HG03521 (cell line): Measurements from ENCODE around the gene KIAA1191.

Experiments
- ATAC-seq: cut with Tn5 transposase; IDR thresholded peaks from one replicate; pipeline ENCODE4 v1.9.1; 2021; ENCODE audit warnings: mild to moderate bottlenecking, moderate library complexity; ENCODE audit not compliant: unreplicated experiment

Gene KIAA1191

GRCh38 chr5:176389135-176390123, 27.9 kb upstream of the KIAA1191 start:
- ATAC-seq, result peak; percentile 23

- peak; percentile 85 for ATAC-seq
Measured at GRCh38 chr5:176388444-176389134, 27.0 kb upstream of the KIAA1191 start, which contains the start of the genes HIGD2A and NOP16. TSS of gene HIGD2A (plus strand) at chr5:176388751. CDS start at chr5:176388820, 69 bp downstream. TSS of gene NOP16 (minus strand) at chr5:176388598. CDS start at chr5:176388539, 59 bp downstream.

GRCh38 chr5:176388003-176388443, 26.5 kb upstream of the KIAA1191 start:
- no peak for ATAC-seq

- no peak for ATAC-seq
Measured at GRCh38 chr5:176387384-176387925, 25.9 kb upstream of the KIAA1191 start.

GRCh38 chr5:176386491-176386890, 24.9 kb upstream of the KIAA1191 start:
- no peak for ATAC-seq

- ATAC-seq, result no peak
Measured at GRCh38 chr5:176384991-176385390, 23.4 kb upstream of the KIAA1191 start.

- ATAC-seq, result no peak
Measured at GRCh38 chr5:176384366-176384930, 22.9 kb upstream of the KIAA1191 start.

GRCh38 chr5:176383961-176384360, 22.4 kb upstream of the KIAA1191 start:
- ATAC-seq, result no peak

- ATAC-seq, result no peak
Measured at GRCh38 chr5:176383248-176383905, 21.8 kb upstream of the KIAA1191 start.

- no peak for ATAC-seq
Measured at GRCh38 chr5:176382721-176383120, 21.2 kb upstream of the KIAA1191 start.

- no peak for ATAC-seq
Measured at GRCh38 chr5:176381979-176382378, 20.4 kb upstream of the KIAA1191 start.

- no peak for ATAC-seq
Measured at GRCh38 chr5:176381423-176381822, 19.9 kb upstream of the KIAA1191 start.

GRCh38 chr5:176379881-176380280, 18.3 kb upstream of the KIAA1191 start:
- no peak for ATAC-seq

GRCh38 chr5:176373100-176373818, 11.7 kb upstream of the KIAA1191 start:
- ATAC-seq, result no peak

GRCh38 chr5:176371621-176372539, 10.3 kb upstream of the KIAA1191 start:
- no peak for ATAC-seq

- ATAC-seq, result no peak
Measured at GRCh38 chr5:176369934-176370711, 8.6 kb upstream of the KIAA1191 start.

- no peak for ATAC-seq
Measured at GRCh38 chr5:176368726-176369125, 7.2 kb upstream of the KIAA1191 start.
